GM23338 (cell line): ENCODE measurements around the gene GUCY1A2. TPM values are rescaled to one million over a fixed set of nuclear protein-coding genes. Genes with fewer than 3 reads are reported as not detected.

ENCODE experiments used
- ATAC-seq: fragments of 200-7000 bp; cut with Tn5 transposase; 3 replicates; pipeline ENCODE4 v1.9.1; 2020
- DNase-seq: peaks from one replicate; pipeline ENCODE4 v3.0.0-alpha.2; 2015; ENCODE audit warnings: low spot score
- H2AFZ ChIP-seq: fragments of 200-600 bp; sonication (generic); 2 replicates; pipeline ENCODE4 v1.8.0; 2016; ENCODE audit warnings: antibody characterized with exemption, mild to moderate bottlenecking, moderate library complexity
- H3F3A ChIP-seq: fragments of 200-600 bp; sonication (generic); replicated peaks from 2 replicates; pipeline ENCODE4 v1.8.0; 2017; ENCODE audit warnings: antibody characterized with exemption, mixed run types, low read depth
- H3K27ac ChIP-seq: fragments of 200-600 bp; sonication (generic); 2 replicates; pipeline ENCODE4 v1.6.1; 2016; ENCODE audit warnings: low read depth
- H3K27me3 ChIP-seq: fragments of 200-600 bp; sonication (generic); 2 replicates; pipeline ENCODE4 v1.8.0; 2016; ENCODE audit warnings: mild to moderate bottlenecking, mixed run types, moderate library complexity; ENCODE audit not compliant: insufficient read depth
- H3K36me3 ChIP-seq: fragments of 200-600 bp; sonication (generic); 2 replicates; pipeline ENCODE4 v1.8.0; 2016; ENCODE audit warnings: mild to moderate bottlenecking; ENCODE audit not compliant: insufficient read depth
- H3K4me1 ChIP-seq: fragments of 200-600 bp; sonication (generic); 2 replicates; pipeline ENCODE4 v1.8.0; 2016; ENCODE audit warnings: mild to moderate bottlenecking, moderate library complexity; ENCODE audit not compliant: insufficient read depth
- H3K4me2 ChIP-seq: fragments of 200-600 bp; sonication (generic); 2 replicates; pipeline ENCODE4 v1.7.1; 2017; ENCODE audit warnings: mixed run types
- H3K4me3 ChIP-seq: fragments of 200-600 bp; sonication (generic); 2 replicates; pipeline ENCODE4 v1.6.1; 2016; ENCODE audit warnings: mixed run types
- H3K79me2 ChIP-seq: fragments of 200-600 bp; sonication (generic); replicated peaks from 2 replicates; pipeline ENCODE4 v1.8.0; 2017; ENCODE audit warnings: mild to moderate bottlenecking; ENCODE audit not compliant: insufficient read depth
- H3K9me2 ChIP-seq: fragments of 200-600 bp; sonication (generic); 2 replicates; pipeline ENCODE4 v1.8.0; 2017; ENCODE audit not compliant: insufficient read depth
- H4K20me1 ChIP-seq: fragments of 200-600 bp; sonication (generic); replicated peaks from 2 replicates; pipeline ENCODE4 v1.8.0; 2017; ENCODE audit warnings: mild to moderate bottlenecking; ENCODE audit not compliant: insufficient read depth
- H3K27ac Mint-ChIP-seq: 2 replicates; pipeline ENCODE4 v1.8.0; 2020; ENCODE audit warnings: inconsistent platforms, mild to moderate bottlenecking, moderate library complexity, mixed read lengths
- H3K27me3 Mint-ChIP-seq: 3 replicates; pipeline ENCODE4 v1.8.0; 2022; ENCODE audit warnings: low read depth, mild to moderate bottlenecking, moderate library complexity, mixed read lengths, inconsistent platforms; ENCODE audit not compliant: insufficient read depth, poor library complexity
- H3K36me3 Mint-ChIP-seq: 3 replicates; pipeline ENCODE4 v1.8.0; 2021; ENCODE audit warnings: low read depth, mild to moderate bottlenecking, inconsistent platforms, moderate library complexity, mixed read lengths
- H3K4me1 Mint-ChIP-seq: 3 replicates; pipeline ENCODE4 v1.8.0; 2020; ENCODE audit warnings: mild to moderate bottlenecking, inconsistent platforms, mixed read lengths
- H3K4me3 Mint-ChIP-seq: 3 replicates; pipeline ENCODE4 v1.8.0; 2021; ENCODE audit warnings: moderate library complexity, mild to moderate bottlenecking, inconsistent platforms, mixed read lengths
- H3K9me3 Mint-ChIP-seq: 3 replicates; pipeline ENCODE4 v1.8.0; 2020; ENCODE audit warnings: moderate library complexity, mild to moderate bottlenecking, inconsistent platforms, mixed read lengths
- CREB1 ChIP-seq: fragments of 250-450 bp; sonication (Bioruptor Pico); IDR thresholded peaks from 2 replicates; pipeline ENCODE4 v1.5.0; 2020; ENCODE audit warnings: low read depth, mild to moderate bottlenecking, moderate library complexity
- CTCF ChIP-seq, 2 experiments: fragments of 200-600 bp in 1 of 2; sonication (generic) in 1 of 2; conservative IDR thresholded peaks; 2 replicates each; pipeline versions ENCODE4 v1.5.1 to v1.6.1; 2016 to 2017; ENCODE audit warnings: antibody characterized with exemption in 2 of 2, low read depth in 2 of 2, mild to moderate bottlenecking in 2 of 2, moderate library complexity in 1 of 2
- ETS1 ChIP-seq: IDR thresholded peaks from 2 replicates; pipeline ENCODE4 v1.6.1; 2016; ENCODE audit warnings: antibody characterized with exemption
- EZH2 ChIP-seq: fragments of 200-600 bp; sonication (generic); IDR thresholded peaks from one replicate; pipeline ENCODE4 v1.8.0; 2017; ENCODE audit warnings: antibody characterized with exemption, mild to moderate bottlenecking, low read depth; ENCODE audit not compliant: unreplicated experiment
- EZH2phosphoT487 ChIP-seq: fragments of 200-600 bp; sonication (generic); IDR thresholded peaks from one replicate; pipeline ENCODE4 v1.8.1; 2018; ENCODE audit warnings: antibody characterized with exemption; ENCODE audit not compliant: unreplicated experiment
- POLR2AphosphoS5 ChIP-seq: IDR thresholded peaks from 2 replicates; pipeline ENCODE4 v1.6.1; 2016; ENCODE audit warnings: antibody characterized with exemption, low read depth
- REST ChIP-seq: IDR thresholded peaks from one replicate; pipeline ENCODE4 v1.6.1; 2018; ENCODE audit warnings: antibody characterized with exemption; ENCODE audit not compliant: unreplicated experiment
- STAT1 ChIP-seq: IDR thresholded peaks from one replicate; pipeline ENCODE4 v1.6.1; 2016; ENCODE audit warnings: antibody characterized with exemption; ENCODE audit not compliant: unreplicated experiment
- ZNF114 ChIP-seq: fragments of 250-450 bp; sonication (Bioruptor Pico); IDR thresholded peaks from 2 replicates; pipeline ENCODE4 v1.5.0; 2020; ENCODE audit warnings: mild to moderate bottlenecking, moderate library complexity
- ZNF462 ChIP-seq: fragments of 250-450 bp; sonication (Bioruptor Pico); IDR thresholded peaks from 2 replicates; pipeline ENCODE4 v1.5.0; 2020; ENCODE audit warnings: mild to moderate bottlenecking, moderate library complexity
- polyA plus RNA-seq: library from polyadenylated mRNA; unstranded; fragments of >200 nt; fragmentation: Nextera tagmentation; extraction: Ambion mirVana; gene quantifications from 2 replicates; pipeline ENCODE4 v1.2.1, GENCODE V29; 2016
- total RNA-seq: library from RNA; depleted of rRNA; stranded (reverse); fragments of >200 nt; shearing (Covaris generic); gene quantifications from 2 replicates; pipeline ENCODE4 v1.2.3, GENCODE V29; 2014

GUCY1A2 gene
- total and polyA plus RNA-seq, 2 experiments from 2014 or later, result 0.36 to 1.4 TPM

GRCh38 chr11:106999196-106999595 is 19.1 kb downstream of the GUCY1A2 start:
- TF ChIP-seq STAT1 (no peak), POLR2AphosphoS5 (no peak), ETS1 (no peak), REST (no peak)
- no peak overlapping the region for H3K4me2 ChIP-seq
- Mint-ChIP-seq H3K27ac (no peak overlapping the region), H3K36me3 (no peaks in the 10 kb centered on the region), H3K9me3 (no peaks in the 10 kb centered on the region), H3K4me3 (no peak overlapping the region), H3K27me3 (no peaks in the 10 kb centered on the region), H3K4me1 (peaks cover 7% of the 10 kb centered on the region)
- H3F3A ChIP-seq, result no peaks in the 10 kb centered on the region
- no peaks in the 10 kb centered on the region for H3K79me2 ChIP-seq
- no peak overlapping the region for H3K4me3 ChIP-seq
- DNase-seq (no peak), ATAC-seq (no peak)
- no peaks in the 10 kb centered on the region for H3K9me2 ChIP-seq
- no peaks in the 10 kb centered on the region for H3K4me1 ChIP-seq
- H3K27me3 ChIP-seq, result no peaks in the 10 kb centered on the region
- H3K36me3 ChIP-seq, result no peaks in the 10 kb centered on the region
- H3K27ac ChIP-seq, result no peak overlapping the region
- no peaks in the 10 kb centered on the region for H4K20me1 ChIP-seq
- H2AFZ ChIP-seq, result no peak overlapping the region

GRCh38 chr11:106998916-106999188 is 19.4 kb downstream of the GUCY1A2 start:
- no peak overlapping the region for H3K27ac ChIP-seq
- ATAC-seq (no peak), DNase-seq (no peak)
- Mint-ChIP-seq H3K9me3 (no peaks in the 10 kb centered on the region), H3K36me3 (no peaks in the 10 kb centered on the region), H3K4me1 (peaks cover 7% of the 10 kb centered on the region), H3K27ac (no peak overlapping the region), H3K27me3 (no peaks in the 10 kb centered on the region), H3K4me3 (no peak overlapping the region)
- H3K4me1 ChIP-seq, result no peaks in the 10 kb centered on the region
- no peaks in the 10 kb centered on the region for H3K36me3 ChIP-seq
- H3K79me2 ChIP-seq, result no peaks in the 10 kb centered on the region
- no peaks in the 10 kb centered on the region for H4K20me1 ChIP-seq
- no peaks in the 10 kb centered on the region for H3F3A ChIP-seq
- H3K27me3 ChIP-seq, result no peaks in the 10 kb centered on the region
- no peak overlapping the region for H3K4me3 ChIP-seq
- H3K4me2 ChIP-seq, result no peak overlapping the region
- H2AFZ ChIP-seq, result no peak overlapping the region
- no peaks in the 10 kb centered on the region for H3K9me2 ChIP-seq
- TF ChIP-seq CREB1 (CRISPR knock-in tag), result no peak
- no peak for TF ChIP-seq EZH2
- TF ChIP-seq ZNF462, result no peak
- TF ChIP-seq CTCF (conservative IDR thresholded peaks at IDR 0.05; ENCODE audit: low read depth in 2 of 2), result no peak
- TF ChIP-seq ZNF114 (CRISPR knock-in tag), result no peak
- no peak for TF ChIP-seq STAT1
- no peak for TF ChIP-seq EZH2phosphoT487
